Heart left ventricle (tissue), 13 donors: ENCODE results near the gene WDR77.

Experiments
- CTCF ChIP-seq, 12 donors: fragments of 200-600 bp; sonication (generic) in 4 of 12; IDR thresholded peaks; one replicate each; pipeline versions ENCODE4 v1.5.0 to v1.8.0; 2018 to 2022; ENCODE audit warnings: antibody characterized with exemption in 12 of 12, mild to moderate bottlenecking in 5 of 12
- POLR2A ChIP-seq, 2 donors: fragments of 450-650 bp; IDR thresholded peaks; one replicate each; pipeline ENCODE4 v1.6.1; 2017; ENCODE audit warnings: antibody characterized with exemption in 2 of 2, mild to moderate bottlenecking in 2 of 2, moderate library complexity in 2 of 2
- donor health status: ischemic (EF 13 %, LVEDD 7.1; RV severe dilation, severe dysfunction).
- donor health status: DM: no; HTN: yes; CAD: no.
- donor health status: DM: no; HTN: no; CAD: no.
- donor health status: ischemic (EF 25% LVEDD 6.9; RV normal size, moderate dysfunction).
- donor health status: ischemic (EF 25% LVEDD 5.7; RV mildly dilated, moderate dysfunction).
- donor health status: ischemic (EF 35%, LVEDD 5.7; RV mildly dilated, moderate dysfunction).
- donor health status: nonischemic (EF 11% LVEDD 7.7; RV severe dilation, severe dysfunction).
- donor health status: DM: yes; HTN: yes; CAD: no.
- donor health status: PGD.
- donor health status: ischemic (EF 29% LVEDD 5.4; RV normal size, mild dysfunction).
- donor health status: nonischemic (EF 23%, LVEDD 6.1; RV moderate dilation, normal function).

- TF ChIP-seq CTCF (IDR thresholded peaks at IDR 0.05) (no peak), POLR2A (IDR thresholded peaks at IDR 0.05) (no peak)
These were observed 1.8 kb downstream of the WDR77 start for GRCh38 chr1:111446967-111447892.
